Middle frontal gyrus (tissue), 1 donor: ENCODE results near the gene ZNF584.
"Not testable (repeated sequence)": the region's sequence is repeated elsewhere in the genome, so short reads cannot be mapped to it uniquely, and the experiment has no call there.

Experiments used
- DNase-seq: peaks from one replicate; pipeline ENCODE4 v3.0.0-alpha.2; 2015; ENCODE audit warnings: low spot score; ENCODE audit errors: extremely low spot score

The ZNF584 gene

DNA sequence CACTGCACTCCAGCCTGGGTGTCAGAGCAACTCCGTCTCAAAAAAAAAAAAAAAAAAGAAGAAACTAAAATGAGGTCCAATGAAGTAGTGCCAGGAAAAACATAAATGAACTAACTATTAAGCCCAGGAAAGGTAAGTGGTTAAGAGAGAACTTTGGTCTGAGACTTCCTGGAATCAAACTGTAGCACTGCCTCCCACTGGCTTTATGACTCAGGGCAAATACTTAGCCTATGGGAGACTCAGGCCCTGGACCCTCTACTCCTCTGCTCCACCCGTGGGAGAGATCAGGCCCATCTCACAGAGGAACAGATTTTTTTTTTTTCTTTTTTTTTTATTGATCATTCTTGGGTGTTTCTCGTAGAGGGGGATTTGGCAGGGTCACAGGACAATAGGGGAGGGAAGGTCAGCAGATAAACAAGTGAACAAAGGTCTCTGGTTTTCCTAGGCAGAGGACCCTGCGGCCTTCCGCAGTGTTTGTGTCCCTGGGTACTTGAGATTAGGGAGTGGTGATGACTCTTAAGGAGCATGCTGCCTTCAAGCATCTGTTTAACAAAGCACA lies 4.5 kb upstream of the ZNF584 start:
- DNase-seq: not testable (repeated sequence)

DNA sequence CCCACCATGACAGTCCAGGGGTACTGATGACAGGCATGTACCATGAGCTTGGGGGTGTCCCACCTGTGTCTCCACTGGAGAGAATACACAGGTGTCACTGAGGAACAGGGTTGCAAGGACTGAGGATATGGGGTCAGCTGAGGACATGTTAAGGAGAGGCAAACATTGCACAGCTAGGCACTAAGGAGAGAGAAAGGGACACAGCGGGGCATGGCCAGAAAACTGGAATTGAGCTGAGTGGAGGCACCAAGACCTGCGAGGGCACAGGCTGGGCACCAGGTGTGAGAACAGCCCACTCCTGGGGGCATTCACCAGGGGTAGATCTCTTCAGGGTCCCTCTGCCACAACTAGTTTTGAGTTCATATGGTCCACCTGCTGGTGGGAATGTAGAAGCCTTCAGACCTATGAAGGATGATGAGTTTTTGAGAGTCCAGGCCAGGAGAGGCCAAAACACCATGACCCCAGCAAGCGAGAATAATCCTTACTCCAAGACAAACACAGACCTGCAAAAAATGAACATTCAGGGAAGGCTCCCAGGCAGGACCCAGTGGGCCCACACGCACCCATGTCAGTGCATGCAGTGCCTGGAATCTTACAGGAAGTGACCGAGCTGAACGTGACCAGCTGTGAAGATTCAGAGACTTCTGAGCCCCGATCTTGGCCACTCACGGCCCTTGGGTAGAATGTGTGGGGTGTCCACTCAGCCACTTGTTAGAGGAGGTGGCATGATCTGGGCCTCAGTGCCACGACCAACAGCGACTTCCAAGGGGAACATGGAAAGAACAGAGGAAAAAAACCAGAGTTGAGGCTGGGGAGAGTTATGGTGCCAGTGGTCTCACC lies 1.4 kb upstream of the ZNF584 start:
- DNase-seq: no peak

DNA sequence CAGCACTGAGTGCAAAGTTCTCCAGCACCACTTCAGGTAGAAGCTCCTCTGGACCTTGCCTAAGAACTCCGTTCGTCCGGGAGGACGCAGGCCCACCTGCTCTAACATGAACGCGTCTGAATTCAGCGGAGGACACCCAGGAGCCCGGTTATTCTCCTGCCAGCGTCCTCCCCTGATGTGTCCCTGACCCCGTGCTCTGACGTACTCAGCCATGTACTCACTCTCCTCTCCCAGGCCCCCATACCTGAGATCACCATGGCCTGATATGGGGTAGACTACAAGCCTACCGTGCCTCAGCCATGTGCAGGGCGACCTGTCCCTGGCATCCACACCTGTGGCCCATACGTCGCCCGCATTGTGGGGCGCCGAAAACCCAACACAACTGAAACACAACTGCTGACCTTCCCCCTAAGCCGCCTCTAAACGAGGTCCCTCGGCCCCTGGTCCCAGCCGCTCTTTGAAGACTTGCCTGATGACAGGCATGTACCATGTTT lies 744 bp upstream of the ZNF584 start:
- no peak for DNase-seq

DNA sequence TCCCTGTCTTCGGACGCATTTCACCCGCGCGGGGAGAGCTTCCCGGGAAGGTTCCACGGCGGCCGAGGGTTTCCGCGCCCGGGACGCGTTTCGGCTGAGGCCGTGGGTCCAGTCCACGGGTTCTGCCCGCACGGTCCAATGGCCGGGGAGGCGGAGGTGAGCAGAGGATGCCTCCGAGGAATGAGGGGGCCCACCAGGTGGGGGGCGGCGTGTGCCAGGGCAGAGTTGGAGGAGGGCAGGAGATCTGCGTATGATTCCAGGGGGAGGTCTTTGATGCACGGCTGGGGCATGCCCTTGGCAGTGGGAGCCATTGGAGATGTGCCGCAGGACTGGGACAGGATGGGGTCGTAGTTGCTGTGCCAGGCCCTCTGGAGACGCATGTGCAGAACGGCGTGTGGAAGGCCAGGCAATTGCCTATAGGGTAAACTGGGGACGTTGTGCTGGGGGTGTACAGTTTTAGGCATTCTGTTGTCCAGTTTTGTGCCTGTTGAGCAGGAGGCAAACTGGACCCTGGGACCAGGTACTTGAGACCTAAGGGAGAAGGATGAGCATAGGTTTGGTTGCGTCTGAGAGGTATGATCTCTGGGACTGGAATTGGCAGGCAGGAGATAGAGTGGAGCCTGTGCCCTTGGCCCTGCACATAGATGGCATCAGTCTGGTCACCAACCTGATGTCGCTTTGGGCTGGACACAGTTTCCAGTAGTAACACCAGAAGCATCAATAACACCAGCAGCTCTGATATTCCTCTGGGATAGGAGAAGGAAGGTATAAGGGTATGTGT lies 751 bp downstream of the ZNF584 start:
- DNase-seq: no peak

DNA sequence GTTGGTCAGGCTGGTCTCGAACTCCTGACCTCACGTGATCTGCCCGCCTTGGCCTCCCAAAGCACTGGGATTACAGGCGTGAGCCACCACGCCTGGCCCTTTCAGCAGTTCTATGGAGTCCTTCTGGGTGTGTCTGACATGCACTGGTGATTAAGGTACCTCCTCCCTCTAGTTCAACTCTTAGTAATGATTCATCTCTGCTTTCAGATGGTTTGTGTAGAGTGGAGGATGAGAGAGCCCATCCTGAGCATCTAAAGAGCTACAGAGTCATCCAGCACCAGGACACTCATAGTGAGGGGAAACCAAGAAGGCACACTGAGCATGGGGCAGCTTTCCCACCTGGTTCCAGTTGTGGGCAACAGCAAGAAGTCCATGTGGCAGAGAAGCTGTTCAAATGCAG lies 8.2 kb downstream of the ZNF584 start:
- no peak for DNase-seq

DNA sequence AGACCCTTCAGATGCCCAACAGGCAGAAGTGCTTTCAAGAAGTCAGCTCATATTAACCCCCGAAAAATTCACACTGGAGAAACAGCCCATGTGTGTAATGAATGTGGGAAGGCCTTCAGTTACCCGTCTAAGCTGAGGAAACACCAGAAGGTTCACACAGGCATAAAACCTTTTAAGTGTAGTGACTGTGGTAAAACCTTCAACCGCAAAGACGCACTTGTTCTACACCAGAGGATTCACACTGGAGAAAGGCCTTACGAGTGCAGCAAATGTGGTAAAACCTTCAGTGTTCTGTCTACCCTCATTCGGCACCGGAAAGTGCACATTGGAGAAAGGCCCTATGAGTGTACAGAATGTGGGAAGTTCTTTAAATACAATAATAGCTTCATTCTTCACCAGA lies 8.6 kb downstream of the ZNF584 start:
- DNase-seq: no peak

DNA sequence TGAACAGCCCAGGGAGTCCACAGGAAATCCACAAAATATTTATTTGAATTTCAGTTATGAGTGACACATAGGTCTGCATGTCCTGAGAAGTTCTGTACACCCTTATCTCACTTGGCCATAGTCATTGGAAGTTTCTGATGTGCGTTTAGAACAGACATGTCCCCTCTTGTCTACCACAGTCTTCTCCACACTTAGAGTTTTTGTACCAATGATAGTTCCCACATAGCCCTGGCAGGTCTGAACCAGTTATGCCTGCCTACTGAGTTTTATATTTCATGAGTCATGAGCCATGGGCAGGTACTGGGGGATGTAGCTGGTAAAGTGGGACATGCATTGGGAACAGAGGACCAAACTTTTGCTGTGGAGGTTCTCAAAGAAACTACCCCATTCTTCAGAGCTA lies 20.2 kb downstream of the ZNF584 start:
- DNase-seq: no peak

DNA sequence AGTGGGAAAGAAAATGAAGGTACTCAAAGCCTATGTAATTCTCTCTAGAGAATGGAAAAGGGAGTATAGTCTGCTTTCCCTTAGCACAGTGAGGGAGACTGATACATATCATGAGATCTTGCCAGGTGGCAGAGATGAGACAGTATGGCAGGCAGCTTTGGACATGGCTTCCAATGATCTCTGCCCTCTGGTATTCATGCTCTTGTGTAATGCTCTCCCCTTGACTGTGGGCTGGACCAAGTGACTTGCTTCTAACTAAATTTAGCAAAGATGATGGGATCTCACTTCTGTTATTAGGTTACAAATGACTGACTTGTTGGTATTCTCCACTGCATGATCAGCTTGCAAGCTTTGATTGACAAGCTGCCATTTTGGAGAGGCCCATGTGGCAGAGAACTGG lies 21.3 kb downstream of the ZNF584 start:
- DNase-seq: no peak

DNA sequence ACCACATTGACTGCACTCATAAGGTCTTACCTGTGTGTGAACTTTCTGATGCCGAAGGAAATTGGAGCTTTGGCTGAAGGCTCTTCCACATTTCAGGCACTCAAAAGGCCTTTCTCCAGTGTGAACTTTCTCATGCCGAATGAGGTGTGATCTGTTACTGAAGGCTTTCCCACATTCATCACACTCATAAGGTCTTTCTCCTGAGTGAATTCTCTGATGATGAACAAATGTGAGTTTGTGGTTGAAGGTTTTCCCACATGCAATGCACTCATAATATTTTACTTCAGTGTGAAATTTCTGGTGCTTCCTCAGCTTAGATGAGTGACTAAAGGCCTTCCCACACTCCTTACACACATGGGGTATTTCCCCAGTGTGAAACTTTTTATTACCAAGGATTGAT lies 25.8 kb downstream of the ZNF584 start:
- DNase-seq: no peak

DNA sequence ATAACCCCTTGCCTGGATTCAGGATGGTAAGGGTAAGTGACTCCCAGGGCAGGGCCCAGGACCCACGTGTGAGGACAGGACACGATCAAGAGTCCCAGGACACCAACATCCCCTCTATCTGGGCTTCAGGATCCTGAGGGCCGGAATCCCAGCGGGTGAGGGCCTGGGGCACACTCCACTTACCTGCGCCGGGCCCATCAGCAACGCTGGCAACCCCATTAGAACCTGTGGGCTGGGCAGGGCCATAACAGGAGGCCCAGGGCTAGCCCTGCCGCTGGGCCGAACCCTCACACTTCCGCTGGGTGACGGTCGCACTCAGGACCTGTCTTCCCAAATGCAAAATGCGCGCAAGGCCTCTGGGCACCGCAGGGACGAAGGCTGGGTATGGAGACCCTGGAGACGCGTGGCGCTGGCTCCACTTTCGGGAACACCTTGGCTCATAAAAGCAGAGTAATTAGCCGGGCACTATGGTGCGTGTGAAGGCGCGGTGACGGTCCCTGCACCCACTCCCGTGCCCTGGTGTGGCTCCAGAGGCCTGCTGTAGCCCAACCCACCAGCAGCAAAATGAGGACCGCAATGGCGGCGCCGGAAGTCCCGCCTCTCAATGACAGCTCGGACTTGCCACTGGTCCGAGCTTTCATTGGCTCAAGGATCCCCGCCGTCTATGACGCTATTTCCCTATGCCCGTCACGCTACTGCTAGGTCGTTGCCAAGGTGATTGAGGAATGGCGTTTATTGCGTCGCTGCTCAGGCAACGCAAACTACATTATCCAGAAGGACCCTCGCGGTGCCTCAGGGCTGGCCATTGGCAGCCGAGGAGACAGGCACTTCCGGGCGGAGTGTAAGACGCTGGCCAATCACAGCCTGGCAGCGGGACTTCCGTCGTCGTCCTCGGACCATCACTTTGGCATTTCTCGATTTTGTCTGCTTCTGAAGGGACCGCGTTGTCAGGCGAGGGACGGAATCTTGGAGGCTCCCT lies 31.4 kb downstream of the ZNF584 start, which contains the start of gene ZNF132:
Gene ZNF132 (minus strand): TSS at position 578 of the 979 bp plus-strand sequence. CDS start 332 bp downstream, at position 246.
- peak; percentile 99 for DNase-seq

DNA sequence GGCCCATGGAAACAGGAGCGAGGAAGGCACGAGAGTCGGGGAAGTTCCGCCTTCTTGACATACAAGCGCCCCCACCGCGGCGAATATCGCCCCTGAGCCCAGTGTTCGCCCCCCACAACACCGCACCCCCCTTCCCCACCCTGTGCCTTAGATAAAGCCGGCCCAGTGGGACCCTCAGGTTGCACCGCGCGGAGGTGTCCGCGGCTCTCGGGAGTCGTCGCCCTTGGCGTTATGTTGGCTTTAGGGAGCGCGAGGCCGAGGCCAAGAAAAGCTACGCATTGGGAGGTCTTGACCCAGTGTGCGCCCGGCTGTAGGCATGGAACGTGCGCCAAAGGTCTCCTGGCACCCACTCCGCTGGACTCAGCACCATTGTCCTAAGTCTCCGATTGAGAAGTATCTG lies 32.1 kb downstream of the ZNF584 start:
- DNase-seq: no peak

DNA sequence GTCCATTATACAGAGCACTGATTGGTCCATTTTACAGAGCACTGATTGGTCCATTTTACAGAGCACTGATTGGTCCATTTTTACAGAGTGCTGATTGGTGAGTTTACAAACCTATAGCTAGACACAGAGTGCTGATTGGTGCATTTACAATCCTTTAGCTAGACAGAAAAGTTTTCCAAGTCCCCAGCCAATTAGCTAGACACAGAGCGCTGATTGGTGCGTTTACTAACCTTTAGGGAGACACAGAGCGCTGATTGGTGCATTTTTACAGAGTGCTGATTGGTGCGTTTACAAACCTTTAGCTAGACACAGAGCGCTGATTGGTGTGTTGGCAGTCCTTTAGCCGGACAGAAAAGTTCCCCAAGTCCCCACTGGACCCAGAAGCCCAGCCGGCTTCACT lies 34.5 kb downstream of the ZNF584 start:
- not testable (repeated sequence) for DNase-seq

DNA sequence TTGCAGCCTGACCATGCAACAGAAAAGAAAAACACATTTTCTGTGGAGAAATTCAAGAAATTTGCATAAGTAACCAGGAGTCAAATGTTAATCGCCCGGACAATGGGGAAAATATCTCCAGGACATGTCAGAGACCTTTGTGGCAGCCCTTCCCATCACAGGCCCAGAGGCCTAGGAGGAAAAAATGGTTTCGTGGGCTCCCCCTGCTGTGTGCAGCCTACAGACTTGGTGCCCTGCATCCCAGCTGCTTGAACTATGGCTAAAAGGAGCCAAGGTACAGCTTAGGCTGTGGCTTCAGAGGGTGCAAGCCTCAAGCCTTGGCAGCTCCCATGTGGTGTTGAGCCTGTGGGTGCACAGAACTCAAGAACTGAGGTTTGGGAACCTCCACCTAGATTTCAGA lies 40.4 kb downstream of the ZNF584 start:
- not testable (repeated sequence) for DNase-seq

DNA sequence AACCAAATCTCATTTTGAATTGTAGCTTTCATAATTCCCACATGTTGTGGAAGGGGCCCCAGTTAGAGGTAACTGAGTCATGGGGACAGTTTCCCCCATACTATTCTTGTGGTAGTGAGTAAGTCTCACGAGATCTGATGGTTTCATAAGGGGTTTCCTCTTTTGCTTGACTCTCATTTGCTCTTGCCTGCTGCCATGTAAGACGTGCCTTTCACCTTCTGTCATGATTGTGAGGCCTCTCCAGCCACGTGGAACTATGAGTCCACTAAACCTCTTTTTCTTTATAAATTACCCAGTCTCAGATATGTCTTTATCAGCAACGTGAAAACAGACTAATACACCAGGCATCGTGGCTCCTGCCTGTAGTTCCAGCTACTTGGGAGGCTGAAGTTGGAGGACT lies 41.5 kb downstream of the ZNF584 start:
- not testable (repeated sequence) for DNase-seq

DNA sequence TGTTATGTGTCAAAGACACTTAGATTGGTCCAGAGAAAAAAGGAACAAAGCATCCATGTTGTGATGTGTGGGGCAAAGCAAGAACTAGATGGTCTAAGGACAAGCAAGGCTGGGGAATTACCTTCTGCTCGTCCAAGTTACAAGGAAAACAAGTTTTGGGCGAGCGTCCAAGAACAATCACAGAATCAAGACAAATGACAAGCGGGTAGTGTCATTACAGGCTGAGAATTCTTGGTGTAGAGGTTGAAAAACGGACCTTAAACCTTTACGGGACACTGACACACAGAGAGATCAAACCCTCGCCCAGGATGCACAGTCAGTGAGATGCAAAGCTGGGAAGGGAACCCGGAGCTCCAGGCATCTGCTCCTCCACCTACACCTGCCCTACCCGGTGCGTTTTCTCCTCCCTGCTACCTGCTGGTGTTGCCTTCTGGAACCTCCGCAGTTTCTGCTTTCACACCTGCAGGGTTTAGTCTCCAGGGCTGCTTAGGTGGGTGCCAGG lies 42.5 kb downstream of the ZNF584 start:
- no peak for DNase-seq

DNA sequence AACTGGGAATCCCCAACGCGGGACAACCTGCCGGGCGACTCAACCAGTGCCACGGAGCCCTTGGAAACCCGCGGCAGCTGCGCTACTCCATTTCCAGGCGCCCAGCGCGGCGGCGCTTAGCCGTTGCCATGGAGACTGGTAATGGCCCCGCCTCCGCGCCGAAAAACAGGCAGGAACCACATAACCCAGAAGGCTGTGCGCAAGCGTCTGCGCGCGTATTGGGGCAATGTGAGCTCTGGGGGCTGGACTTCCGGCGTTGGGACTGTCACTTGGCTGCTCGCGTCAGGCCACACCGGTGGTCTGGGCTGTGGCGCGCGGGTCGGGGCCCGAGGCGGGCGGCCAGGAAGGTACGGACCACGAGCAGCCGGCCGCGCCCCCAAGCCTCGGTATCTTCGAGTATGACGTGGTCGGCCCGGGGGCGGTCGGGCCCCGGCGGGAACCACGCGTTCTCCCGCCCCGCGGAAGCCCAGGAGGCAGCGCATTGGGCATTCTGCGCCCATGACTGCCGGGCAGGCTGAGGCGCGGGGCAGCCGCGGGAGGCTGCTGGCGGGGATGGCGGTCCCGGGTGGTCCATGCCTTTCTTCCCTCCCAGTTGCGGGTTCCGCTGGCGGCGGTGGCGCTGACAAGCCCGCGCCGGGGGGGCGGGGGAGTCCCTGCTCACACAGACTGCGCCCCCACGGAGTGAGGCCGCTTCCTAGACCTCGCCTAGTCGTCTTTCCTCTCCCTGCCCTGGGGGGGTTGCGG lies 43.1 kb downstream of the ZNF584 start, which contains the start of gene ZNF324B:
Gene ZNF324B (plus strand): TSS at position 265 of the 744 bp plus-strand sequence. CDS start 2,080 bp downstream, outside the sequence.
- peak; percentile 94 for DNase-seq

DNA sequence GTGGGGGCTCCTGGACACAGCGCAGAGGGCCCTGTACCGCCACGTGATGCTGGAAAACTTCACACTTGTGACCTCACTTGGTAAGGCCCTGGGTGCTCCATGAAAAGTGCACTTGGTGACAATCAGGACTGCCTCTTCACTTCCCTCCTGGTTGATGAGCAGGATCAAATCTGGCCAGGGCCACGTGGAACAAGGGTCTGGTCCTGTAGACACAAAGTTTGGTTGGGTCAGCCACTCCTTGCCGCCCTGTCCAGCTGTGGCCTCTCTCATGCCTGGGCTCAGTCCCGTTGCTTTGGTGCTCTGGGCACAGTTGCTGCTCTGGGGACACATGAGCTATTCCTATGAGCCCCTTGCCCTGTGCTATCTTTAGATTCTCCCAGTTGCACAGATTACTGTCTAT lies 45.3 kb downstream of the ZNF584 start:
- DNase-seq: no peak

DNA sequence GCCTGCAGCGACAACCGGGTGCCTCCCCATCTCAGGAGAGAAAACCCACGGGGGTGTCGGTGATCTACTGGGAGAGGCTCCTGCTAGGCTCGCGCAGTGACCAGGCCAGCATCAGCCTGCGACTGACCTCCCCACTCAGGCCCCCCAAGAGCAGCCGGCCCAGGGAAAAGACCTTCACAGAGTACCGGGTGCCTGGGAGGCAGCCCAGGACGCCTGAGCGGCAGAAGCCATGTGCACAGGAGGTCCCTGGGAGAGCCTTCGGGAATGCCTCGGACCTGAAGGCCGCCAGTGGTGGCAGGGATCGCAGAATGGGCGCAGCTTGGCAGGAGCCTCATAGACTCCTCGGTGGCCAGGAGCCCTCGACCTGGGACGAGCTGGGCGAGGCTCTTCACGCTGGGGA lies 46.9 kb downstream of the ZNF584 start:
- no peak for DNase-seq

DNA sequence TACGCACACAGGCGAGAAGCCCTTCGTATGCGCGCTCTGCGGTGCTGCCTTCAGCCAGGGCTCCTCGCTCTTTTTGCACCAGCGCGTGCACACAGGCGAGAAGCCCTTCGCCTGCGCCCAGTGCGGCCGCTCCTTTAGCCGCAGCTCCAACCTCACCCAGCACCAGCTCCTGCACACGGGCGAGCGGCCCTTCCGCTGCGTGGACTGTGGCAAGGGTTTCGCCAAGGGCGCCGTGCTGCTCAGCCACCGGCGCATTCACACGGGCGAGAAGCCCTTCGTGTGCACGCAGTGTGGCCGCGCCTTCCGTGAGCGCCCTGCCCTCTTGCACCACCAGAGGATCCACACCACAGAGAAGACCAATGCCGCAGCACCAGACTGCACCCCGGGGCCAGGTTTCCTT lies 47.7 kb downstream of the ZNF584 start:
- no peak for DNase-seq

DNA sequence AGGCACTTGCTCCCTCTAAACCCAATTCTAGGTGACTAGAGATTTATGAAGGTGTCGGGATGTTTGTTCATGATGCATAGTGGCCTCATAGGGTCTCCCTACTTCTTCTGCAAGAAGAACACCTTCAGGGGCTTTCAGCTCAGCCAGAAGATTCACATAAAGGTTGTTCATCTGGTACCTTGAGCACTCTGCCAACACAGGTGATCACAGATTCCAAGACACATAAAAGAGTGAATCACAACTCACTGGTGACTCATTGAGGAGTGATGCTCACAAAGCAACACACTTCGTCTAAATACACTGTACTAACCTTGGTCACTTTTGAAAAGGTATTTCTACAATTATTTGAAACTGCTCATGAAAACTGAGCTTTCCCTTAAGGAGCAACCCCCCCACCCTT lies 51.6 kb downstream of the ZNF584 start:
- DNase-seq: no peak
